NK-92 treated with Interleukin-12 subunit alpha and Interleukin-12 subunit beta, amount 100 ng/mL, for 24 hours (cell line): ENCODE data around the gene IFI16.

ENCODE experiments used
- DNase-seq: peaks from one replicate; lab custom pipeline; 2025; lab: John Stamatoyannopoulos, UW

Gene IFI16

GRCh38 chr1:159065106-159065505 lies 55.4 kb downstream of the IFI16 start:
- DNase-seq, result no peak

- no peak for DNase-seq
Measured at GRCh38 chr1:159066108-159066507, 56.4 kb downstream of the IFI16 start.

DNA sequence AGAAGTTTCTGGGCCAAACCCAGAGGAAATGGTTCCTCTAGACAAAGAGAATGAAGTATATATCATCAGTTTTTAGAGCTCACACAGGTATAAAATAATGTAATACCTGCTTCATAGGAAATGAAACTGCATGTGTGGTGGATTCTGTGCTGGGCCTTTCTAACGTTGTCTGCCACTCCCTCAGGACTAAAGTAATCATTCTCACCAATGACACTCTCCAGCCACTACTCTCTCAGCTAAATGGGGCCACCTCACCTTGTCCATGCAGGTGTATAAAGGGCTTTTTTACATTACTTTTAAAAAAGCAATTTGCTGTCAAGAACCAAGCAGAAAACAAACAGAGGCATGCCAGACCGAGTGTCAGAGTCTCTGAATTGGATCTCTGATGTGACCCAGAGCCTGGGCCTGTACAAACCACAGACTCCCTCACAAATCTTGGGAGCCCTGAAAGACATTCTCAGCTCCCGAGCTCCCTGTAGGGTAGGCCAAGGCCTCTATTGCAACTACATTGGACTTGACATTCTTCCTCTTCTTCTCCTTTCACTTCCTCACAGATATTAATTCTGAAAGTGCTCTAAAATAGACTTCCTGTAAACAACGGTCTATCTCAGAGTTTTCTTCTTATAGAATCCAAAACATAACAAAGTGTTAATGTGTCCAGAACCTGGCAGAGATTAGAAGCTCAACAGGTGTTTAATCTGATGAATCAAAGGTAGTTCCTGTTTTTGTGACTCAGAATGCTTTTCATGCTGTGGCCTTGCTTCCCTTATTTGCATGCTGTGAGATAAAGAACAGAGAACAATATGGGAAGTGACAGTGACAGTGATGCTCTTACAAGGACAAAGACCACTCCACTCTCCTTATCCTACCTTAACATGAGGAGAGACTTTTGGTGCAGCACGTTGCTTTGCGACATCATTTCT lies 58.3 kb downstream of the IFI16 start:
- no peak for DNase-seq

GRCh38 chr1:159068886-159069285 lies 59.2 kb downstream of the IFI16 start:
- no peak for DNase-seq

DNA sequence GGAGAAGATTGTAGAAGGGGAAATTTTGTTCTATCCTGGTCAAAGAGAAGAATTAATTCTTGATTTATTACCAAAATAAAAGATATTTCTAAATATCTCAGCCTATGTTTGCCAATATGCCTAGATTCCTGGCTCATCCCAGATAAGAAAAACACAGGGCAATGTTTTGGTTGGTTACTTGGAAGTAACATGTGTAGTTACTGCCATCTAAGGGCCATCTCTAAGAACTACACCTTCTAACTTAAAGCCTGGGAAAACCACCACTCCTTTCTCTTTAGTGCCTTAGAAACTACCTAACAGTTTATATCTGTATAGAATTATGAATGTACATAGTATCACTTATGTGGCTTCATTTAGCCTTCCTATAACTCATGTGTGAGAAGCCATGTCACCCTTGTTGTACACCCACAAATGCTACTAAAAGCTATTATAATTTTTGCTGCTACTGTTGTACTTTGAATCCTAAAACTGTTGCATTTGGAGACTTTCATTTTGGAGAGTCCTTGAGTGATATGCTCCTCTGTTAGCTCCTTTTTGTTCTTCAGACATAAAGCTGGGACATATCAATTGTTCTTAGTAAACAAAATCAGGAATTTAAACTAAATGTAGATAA lies 62.4 kb downstream of the IFI16 start:
- DNase-seq, result no peak

GRCh38 chr1:159076438-159077119 lies 66.9 kb downstream of the IFI16 start, which contains the start of gene AIM2:
TSS of gene AIM2 (minus strand) at chr1:159076766. CDS start at chr1:159073499, 3,267 bp downstream.
- peak; percentile 62 for DNase-seq

DNA sequence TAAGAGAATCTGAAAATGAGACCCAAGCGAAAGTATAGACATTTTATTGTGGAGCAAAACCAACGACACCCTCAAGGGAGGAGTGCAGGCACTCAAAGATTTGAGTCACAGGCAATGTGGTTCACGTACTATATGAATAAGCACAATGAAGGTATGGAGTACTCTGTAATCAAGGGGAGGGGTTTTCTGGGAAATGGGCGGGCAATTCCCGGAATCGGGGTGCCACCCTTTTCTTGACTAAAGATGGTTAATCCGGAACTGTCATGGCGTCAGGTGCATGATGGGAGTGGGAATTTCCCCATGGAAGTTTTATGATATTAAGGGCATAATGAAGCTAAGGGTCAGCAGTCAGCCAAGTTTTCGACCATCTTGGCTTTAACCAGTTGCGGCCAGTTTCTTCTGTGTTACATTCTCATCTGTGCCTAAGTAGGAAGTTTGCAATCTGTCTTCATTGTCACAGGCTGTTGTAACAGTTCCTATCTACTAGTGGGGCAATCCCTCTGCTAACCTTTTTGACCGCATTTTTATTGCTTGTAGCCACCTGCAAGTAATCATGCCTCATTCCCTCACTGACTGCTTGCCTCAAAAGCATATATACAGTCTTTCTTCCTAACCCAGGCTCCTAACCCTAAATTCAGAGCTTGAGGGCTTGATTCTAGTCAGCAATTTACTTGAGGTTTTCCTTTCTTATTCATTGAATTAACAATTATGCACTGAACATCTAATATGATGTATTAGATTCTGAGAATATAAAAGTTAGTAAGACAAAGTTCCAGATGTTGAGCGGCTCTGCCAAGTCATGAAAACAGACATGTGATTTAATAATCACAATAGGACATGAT lies 67.6 kb downstream of the IFI16 start:
- DNase-seq, result peak; percentile 91

DNA sequence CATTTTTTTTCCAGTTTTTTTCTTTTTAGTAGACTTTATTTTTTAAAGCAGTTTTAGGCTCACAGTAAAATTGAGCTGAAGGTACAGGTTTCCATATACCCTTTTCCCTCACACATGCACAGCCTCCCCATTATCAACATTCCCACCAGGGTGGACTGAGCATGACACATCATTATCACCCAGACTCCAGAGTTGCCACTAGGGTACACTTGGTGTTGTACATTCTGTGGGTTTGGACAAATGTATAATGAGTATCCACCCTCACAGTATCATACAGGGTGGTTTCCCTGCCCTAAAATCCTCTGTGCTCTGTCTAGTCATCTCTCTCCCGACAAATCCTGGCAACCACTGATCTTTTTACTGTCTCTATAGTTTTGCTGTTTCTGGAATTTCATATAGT lies 69.8 kb downstream of the IFI16 start:
- DNase-seq, result no peak

GRCh38 chr1:159081626-159082025 lies 71.9 kb downstream of the IFI16 start:
- no peak for DNase-seq

DNA sequence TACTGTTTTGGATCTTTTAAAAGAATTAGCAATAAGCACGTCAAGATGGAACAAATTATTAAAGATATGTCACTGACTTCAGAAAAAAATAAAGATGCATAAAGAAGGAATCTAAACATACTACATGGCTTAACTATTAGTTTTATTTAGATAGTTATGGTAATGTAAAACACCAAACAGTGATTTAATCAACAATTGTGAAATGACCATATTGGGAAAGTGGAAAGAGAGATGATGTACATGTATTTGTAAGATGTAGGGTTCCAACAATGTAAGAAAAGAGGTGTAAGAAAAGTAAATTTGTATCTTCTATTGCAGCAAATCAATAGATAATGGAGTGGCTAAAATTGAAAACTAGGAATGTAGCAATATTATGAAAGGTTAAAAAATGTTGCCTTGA lies 73.3 kb downstream of the IFI16 start:
- DNase-seq, result no peak

DNA sequence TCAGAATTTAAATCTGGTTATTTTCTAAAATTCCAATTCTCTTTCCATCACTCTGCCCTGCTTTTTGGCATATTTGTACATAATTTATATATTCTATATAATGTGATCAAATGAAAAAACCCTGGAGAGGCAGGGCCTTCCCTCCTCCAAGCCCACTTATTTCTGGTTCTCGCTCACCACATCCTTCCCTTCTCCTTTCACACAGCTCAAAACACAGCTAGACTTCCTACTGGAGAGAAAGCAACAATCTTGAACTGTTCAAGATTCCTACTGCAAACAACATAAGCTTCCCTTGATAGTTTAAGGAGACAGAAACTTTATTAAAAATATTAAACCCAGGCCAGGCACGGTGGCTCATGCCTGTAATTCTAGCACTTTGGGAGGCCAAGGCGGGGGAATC lies 74.4 kb downstream of the IFI16 start:
- DNase-seq, result no peak

- DNase-seq, result no peak
Measured at GRCh38 chr1:159084867-159085266, 75.2 kb downstream of the IFI16 start.

GRCh38 chr1:159088050-159088449 lies 78.3 kb downstream of the IFI16 start:
- DNase-seq, result no peak

GRCh38 chr1:159088546-159089183 lies 79.0 kb downstream of the IFI16 start:
- no peak for DNase-seq

DNA sequence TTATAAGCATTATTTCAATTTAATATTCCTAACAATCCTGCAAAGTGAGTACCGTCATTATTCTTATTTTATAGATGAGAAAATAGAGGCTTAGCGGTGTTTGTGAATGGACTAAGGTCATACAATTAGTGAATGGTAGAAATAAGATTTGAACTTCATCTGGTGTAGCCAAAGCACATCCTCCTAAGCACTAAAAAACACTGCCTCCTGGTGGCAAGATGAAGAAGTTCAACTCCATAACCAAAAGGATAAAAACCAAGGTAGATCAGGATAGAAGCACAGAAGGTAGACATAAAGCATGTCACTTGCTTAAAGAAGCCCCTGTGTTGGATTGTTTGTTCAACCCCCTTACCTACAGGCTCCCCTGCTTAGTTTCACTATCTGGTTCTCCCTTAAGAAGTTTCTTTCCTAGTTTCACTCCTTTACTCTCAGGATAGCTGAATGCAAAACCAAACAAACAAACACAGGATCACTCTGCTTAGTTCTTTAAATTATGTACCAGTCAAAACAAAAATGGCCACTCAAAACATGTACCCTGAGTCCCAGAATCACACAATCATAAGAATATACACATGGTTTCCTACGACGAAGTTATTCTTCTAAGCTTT lies 79.6 kb downstream of the IFI16 start:
- no peak for DNase-seq

DNA sequence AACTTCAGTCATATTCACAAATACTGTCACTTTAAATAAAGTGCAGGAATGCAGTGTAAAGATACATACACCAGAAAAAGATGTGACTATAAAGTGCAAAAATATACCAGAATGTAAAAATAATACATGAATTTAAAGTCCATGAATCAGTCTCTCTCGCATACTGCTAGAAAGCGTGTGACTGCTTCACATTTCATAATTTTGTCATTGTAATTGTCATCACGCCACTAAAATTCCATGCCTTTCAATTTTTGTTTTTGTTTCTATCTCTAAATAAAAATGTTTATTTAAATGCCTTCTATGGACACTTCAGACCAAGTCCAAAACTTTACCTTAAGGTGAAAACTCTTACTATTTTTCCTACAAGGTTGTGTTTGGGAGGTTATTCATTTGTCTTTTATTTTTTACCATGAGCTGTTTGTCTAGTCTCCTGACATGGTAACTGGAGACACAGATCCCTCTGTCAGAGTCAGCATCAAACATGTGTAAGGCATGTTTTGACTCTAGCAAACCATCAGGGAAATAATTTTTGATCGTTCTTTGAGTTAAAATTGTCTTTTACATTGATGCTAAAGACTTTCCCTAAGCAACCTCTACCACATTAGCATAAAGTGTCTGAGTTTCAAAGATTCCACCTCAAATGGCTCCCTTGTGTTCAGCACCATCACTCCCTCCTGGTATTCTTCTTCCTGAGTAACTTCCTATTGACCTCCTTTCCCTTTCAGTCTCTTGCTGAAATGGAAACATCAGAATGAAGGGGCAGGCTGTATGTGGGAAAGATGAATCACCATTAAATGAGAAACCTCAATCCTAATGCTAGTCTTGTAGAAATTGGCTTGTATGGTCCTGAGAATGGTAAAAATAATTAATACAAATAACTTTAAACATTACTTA lies 80.8 kb downstream of the IFI16 start:
- DNase-seq, result no peak

DNA sequence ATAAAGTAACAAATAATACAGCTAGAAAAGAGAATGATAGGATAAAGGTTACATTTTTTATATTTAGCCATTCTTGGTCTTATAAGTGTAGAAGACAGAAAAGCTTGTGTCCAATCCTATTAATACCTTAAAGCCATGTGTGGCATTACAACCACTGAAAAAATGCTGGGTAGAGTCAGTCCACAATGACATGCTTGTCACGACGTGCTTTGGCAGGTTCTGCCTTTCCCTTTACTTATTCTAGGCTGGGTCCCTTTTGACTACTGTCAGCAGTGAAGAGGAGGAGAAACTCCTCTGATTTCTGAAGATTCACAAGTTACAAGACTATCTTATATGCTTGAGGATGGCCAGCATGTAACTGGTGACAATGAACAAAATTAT lies 81.5 kb downstream of the IFI16 start:
- DNase-seq, result no peak

- DNase-seq, result peak; percentile 19
Measured at GRCh38 chr1:159091607-159092031, 81.9 kb downstream of the IFI16 start.

- no peak for DNase-seq
Measured at GRCh38 chr1:159092036-159092760, 82.5 kb downstream of the IFI16 start.
